GM23338 (cell line): ENCODE results near the gene VPS52. TPM values are rescaled to one million over a fixed set of nuclear protein-coding genes. Genes with fewer than 3 reads are reported as not detected.

Experiments used
- ATAC-seq: fragments of 200-7000 bp; cut with Tn5 transposase; 3 replicates; pipeline ENCODE4 v1.9.1; 2020
- DNase-seq: peaks from one replicate; pipeline ENCODE4 v3.0.0-alpha.2; 2015; ENCODE audit warnings: low spot score
- H2AFZ ChIP-seq: fragments of 200-600 bp; sonication (generic); 2 replicates; pipeline ENCODE4 v1.8.0; 2016; ENCODE audit warnings: antibody characterized with exemption, mild to moderate bottlenecking, moderate library complexity
- H3F3A ChIP-seq: fragments of 200-600 bp; sonication (generic); replicated peaks from 2 replicates; pipeline ENCODE4 v1.8.0; 2017; ENCODE audit warnings: antibody characterized with exemption, mixed run types, low read depth
- H3K27ac ChIP-seq: fragments of 200-600 bp; sonication (generic); 2 replicates; pipeline ENCODE4 v1.6.1; 2016; ENCODE audit warnings: low read depth
- H3K27me3 ChIP-seq: fragments of 200-600 bp; sonication (generic); 2 replicates; pipeline ENCODE4 v1.8.0; 2016; ENCODE audit warnings: mild to moderate bottlenecking, mixed run types, moderate library complexity; ENCODE audit not compliant: insufficient read depth
- H3K36me3 ChIP-seq: fragments of 200-600 bp; sonication (generic); 2 replicates; pipeline ENCODE4 v1.8.0; 2016; ENCODE audit warnings: mild to moderate bottlenecking; ENCODE audit not compliant: insufficient read depth
- H3K4me1 ChIP-seq: fragments of 200-600 bp; sonication (generic); 2 replicates; pipeline ENCODE4 v1.8.0; 2016; ENCODE audit warnings: mild to moderate bottlenecking, moderate library complexity; ENCODE audit not compliant: insufficient read depth
- H3K4me2 ChIP-seq: fragments of 200-600 bp; sonication (generic); 2 replicates; pipeline ENCODE4 v1.7.1; 2017; ENCODE audit warnings: mixed run types
- H3K4me3 ChIP-seq: fragments of 200-600 bp; sonication (generic); 2 replicates; pipeline ENCODE4 v1.6.1; 2016; ENCODE audit warnings: mixed run types
- H3K79me2 ChIP-seq: fragments of 200-600 bp; sonication (generic); replicated peaks from 2 replicates; pipeline ENCODE4 v1.8.0; 2017; ENCODE audit warnings: mild to moderate bottlenecking; ENCODE audit not compliant: insufficient read depth
- H3K9me2 ChIP-seq: fragments of 200-600 bp; sonication (generic); 2 replicates; pipeline ENCODE4 v1.8.0; 2017; ENCODE audit not compliant: insufficient read depth
- H4K20me1 ChIP-seq: fragments of 200-600 bp; sonication (generic); replicated peaks from 2 replicates; pipeline ENCODE4 v1.8.0; 2017; ENCODE audit warnings: mild to moderate bottlenecking; ENCODE audit not compliant: insufficient read depth
- H3K27ac Mint-ChIP-seq: 2 replicates; pipeline ENCODE4 v1.8.0; 2020; ENCODE audit warnings: inconsistent platforms, mild to moderate bottlenecking, moderate library complexity, mixed read lengths
- H3K27me3 Mint-ChIP-seq: 3 replicates; pipeline ENCODE4 v1.8.0; 2022; ENCODE audit warnings: low read depth, mild to moderate bottlenecking, moderate library complexity, mixed read lengths, inconsistent platforms; ENCODE audit not compliant: insufficient read depth, poor library complexity
- H3K36me3 Mint-ChIP-seq: 3 replicates; pipeline ENCODE4 v1.8.0; 2021; ENCODE audit warnings: low read depth, mild to moderate bottlenecking, inconsistent platforms, moderate library complexity, mixed read lengths
- H3K4me1 Mint-ChIP-seq: 3 replicates; pipeline ENCODE4 v1.8.0; 2020; ENCODE audit warnings: mild to moderate bottlenecking, inconsistent platforms, mixed read lengths
- H3K4me3 Mint-ChIP-seq: 3 replicates; pipeline ENCODE4 v1.8.0; 2021; ENCODE audit warnings: moderate library complexity, mild to moderate bottlenecking, inconsistent platforms, mixed read lengths
- H3K9me3 Mint-ChIP-seq: 3 replicates; pipeline ENCODE4 v1.8.0; 2020; ENCODE audit warnings: moderate library complexity, mild to moderate bottlenecking, inconsistent platforms, mixed read lengths
- CREB1 ChIP-seq: fragments of 250-450 bp; sonication (Bioruptor Pico); IDR thresholded peaks from 2 replicates; pipeline ENCODE4 v1.5.0; 2020; ENCODE audit warnings: low read depth, mild to moderate bottlenecking, moderate library complexity
- CTCF ChIP-seq, 2 experiments: fragments of 200-600 bp in 1 of 2; sonication (generic) in 1 of 2; conservative IDR thresholded peaks; 2 replicates each; pipeline versions ENCODE4 v1.5.1 to v1.6.1; 2016 to 2017; ENCODE audit warnings: antibody characterized with exemption in 2 of 2, low read depth in 2 of 2, mild to moderate bottlenecking in 2 of 2, moderate library complexity in 1 of 2
- EZH2 ChIP-seq: fragments of 200-600 bp; sonication (generic); IDR thresholded peaks from one replicate; pipeline ENCODE4 v1.8.0; 2017; ENCODE audit warnings: antibody characterized with exemption, mild to moderate bottlenecking, low read depth; ENCODE audit not compliant: unreplicated experiment
- POLR2AphosphoS5 ChIP-seq: IDR thresholded peaks from 2 replicates; pipeline ENCODE4 v1.6.1; 2016; ENCODE audit warnings: antibody characterized with exemption, low read depth
- STAT1 ChIP-seq: IDR thresholded peaks from one replicate; pipeline ENCODE4 v1.6.1; 2016; ENCODE audit warnings: antibody characterized with exemption; ENCODE audit not compliant: unreplicated experiment
- ZNF114 ChIP-seq: fragments of 250-450 bp; sonication (Bioruptor Pico); IDR thresholded peaks from 2 replicates; pipeline ENCODE4 v1.5.0; 2020; ENCODE audit warnings: mild to moderate bottlenecking, moderate library complexity
- polyA plus RNA-seq: library from polyadenylated mRNA; unstranded; fragments of >200 nt; fragmentation: Nextera tagmentation; extraction: Ambion mirVana; gene quantifications from 2 replicates; pipeline ENCODE4 v1.2.1, GENCODE V29; 2016
- total RNA-seq: library from RNA; depleted of rRNA; stranded (reverse); fragments of >200 nt; shearing (Covaris generic); gene quantifications from 2 replicates; pipeline ENCODE4 v1.2.3, GENCODE V29; 2014
- TF ChIP-seq, protein P1 (sequence below): IDR thresholded peaks from 2 replicates; pipeline ENCODE4 v1.6.1; 2016; ENCODE audit warnings: antibody characterized with exemption

VPS52 gene
- total and polyA plus RNA-seq, 2 experiments from 2014 or later, result 27.9 to 31.1 TPM

DNA sequence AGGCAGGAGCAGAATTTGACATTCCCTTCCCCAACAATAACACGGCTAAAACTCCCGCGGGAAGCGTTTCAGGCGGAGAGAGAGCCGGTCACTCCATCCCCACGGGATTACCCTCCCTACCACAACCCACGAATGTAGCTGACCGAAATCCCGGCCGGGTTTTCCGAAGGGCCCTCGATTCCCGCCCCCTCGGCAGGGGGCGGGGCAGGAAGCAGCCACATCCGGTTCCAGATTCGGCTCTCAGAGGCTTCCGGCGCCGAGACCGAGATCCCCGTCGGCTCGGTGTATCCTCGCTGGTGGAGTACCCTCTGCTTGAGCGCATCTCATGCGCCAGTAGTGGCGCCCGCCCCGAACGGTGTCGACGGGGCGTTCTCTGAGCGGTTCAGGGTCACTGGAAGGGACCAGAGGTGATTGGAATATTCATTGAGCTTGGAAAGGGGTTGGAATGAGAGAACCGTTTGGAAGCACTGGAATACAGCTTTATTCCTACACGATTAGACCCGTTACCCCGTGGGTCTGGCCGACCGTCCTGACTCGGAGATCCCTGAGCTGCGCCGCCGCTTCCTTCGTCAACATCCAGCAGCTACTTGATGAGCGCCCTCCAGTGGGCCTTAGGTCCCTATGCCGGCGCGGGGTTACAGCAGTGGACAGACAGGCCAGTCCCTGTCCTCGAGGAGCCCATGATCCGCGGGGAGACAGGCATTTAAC is 27.7 kb upstream of the VPS52 start:
- Histone ChIP-seq H3K4me3 (peak overlapping the region; percentile 100), H2AFZ (no peak overlapping the region), H3K9me2 (no peaks in the 10 kb centered on the region), H3K79me2 (peaks cover 34% of the 10 kb centered on the region), H3K27me3 (no peaks in the 10 kb centered on the region), H3K4me2 (peak overlapping the region; percentile 99), H3K4me1 (no peaks in the 10 kb centered on the region), H4K20me1 (peaks cover 22% of the 10 kb centered on the region), H3F3A (peaks cover 15% of the 10 kb centered on the region; the same call in 1 of the 2 replicates), H3K27ac (peak overlapping the region; percentile 98), H3K36me3 (no peaks in the 10 kb centered on the region)
- TF ChIP-seq, protein P1, sequence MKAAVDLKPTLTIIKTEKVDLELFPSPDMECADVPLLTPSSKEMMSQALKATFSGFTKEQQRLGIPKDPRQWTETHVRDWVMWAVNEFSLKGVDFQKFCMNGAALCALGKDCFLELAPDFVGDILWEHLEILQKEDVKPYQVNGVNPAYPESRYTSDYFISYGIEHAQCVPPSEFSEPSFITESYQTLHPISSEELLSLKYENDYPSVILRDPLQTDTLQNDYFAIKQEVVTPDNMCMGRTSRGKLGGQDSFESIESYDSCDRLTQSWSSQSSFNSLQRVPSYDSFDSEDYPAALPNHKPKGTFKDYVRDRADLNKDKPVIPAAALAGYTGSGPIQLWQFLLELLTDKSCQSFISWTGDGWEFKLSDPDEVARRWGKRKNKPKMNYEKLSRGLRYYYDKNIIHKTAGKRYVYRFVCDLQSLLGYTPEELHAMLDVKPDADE, result peak; percentile 67; the same call in 1 of the 2 replicates
- TF ChIP-seq ZNF114 (CRISPR knock-in tag) (no peak), EZH2 (no peak), POLR2AphosphoS5 (peak; percentile 95), CREB1 (CRISPR knock-in tag) (no peak), CTCF (conservative IDR thresholded peaks at IDR 0.05; ENCODE audit: low read depth in 2 of 2) (peak; percentile 71 to 83)
- peaks cover 26% of the 10 kb centered on the region for H3K27me3 Mint-ChIP-seq
- H3K27ac Mint-ChIP-seq, result peak overlapping the region; percentile 96
- peaks cover 25% of the 10 kb centered on the region for H3K4me1 Mint-ChIP-seq
- H3K4me3 Mint-ChIP-seq, result peak overlapping the region; percentile 97
- ATAC-seq, result peak; percentile 57
- H3K36me3 Mint-ChIP-seq, result peaks cover 15% of the 10 kb centered on the region
- DNase-seq, result peak; percentile 94
- H3K9me3 Mint-ChIP-seq, result no peaks in the 10 kb centered on the region

DNA sequence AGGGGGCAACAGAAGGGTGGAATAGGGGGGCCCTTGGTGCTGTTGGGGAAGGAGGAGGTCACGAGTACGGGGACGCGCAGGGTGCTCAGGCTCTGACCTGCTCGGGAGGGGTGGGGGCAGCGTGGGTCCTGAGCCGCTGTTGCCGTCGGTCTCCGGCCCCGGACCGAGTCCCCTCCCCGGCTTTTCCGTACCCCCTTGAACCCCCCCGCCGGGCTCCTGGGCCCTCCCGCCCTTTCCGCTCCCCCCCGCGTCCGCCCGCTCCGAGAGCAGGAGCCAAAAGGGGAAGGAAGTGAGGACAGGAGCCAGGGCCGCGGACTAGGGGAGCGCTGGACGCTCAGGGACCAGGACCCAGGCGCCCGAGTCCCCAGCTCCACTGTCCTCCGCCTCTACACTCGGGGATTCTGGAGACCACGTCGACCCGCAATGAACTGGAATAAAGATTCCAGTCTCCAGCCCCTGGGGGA is 27.1 kb upstream of the VPS52 start, which contains the start of gene RGL2:
Gene RGL2 (minus strand): TSS at position 170 of the 464 bp plus-strand sequence. CDS start 332 bp downstream, outside the sequence.
- H3K27ac ChIP-seq, result peak within 1 kb of the TSS; percentile 98
- peak within 1 kb of the TSS; percentile 93 for H2AFZ ChIP-seq
- no peaks in the 10 kb centered on the region for H3K4me1 ChIP-seq
- ATAC-seq (peak; percentile 4), DNase-seq (peak; percentile 52)
- peaks cover 22% of the 10 kb centered on the region for H4K20me1 ChIP-seq
- H3K36me3 ChIP-seq, result no peaks in the 10 kb centered on the region
- H3K4me2 ChIP-seq, result peak within 1 kb of the TSS; percentile 99
- H3K79me2 ChIP-seq, result peaks cover 34% of the 10 kb centered on the region
- Mint-ChIP-seq H3K27ac (peak within 1 kb of the TSS; percentile 98), H3K4me3 (peak within 1 kb of the TSS; percentile 97), H3K27me3 (peaks cover 24% of the 10 kb centered on the region), H3K9me3 (no peaks in the 10 kb centered on the region), H3K4me1 (peaks cover 25% of the 10 kb centered on the region), H3K36me3 (peaks cover 17% of the 10 kb centered on the region)
- H3K9me2 ChIP-seq, result no peaks in the 10 kb centered on the region
- H3F3A ChIP-seq, result peaks cover 19% of the 10 kb centered on the region; the same call in 1 of the 2 replicates
- no peak for TF ChIP-seq STAT1
- H3K27me3 ChIP-seq, result no peaks in the 10 kb centered on the region
- H3K4me3 ChIP-seq, result peak within 1 kb of the TSS; percentile 100
